Type B pancreatic cell (in vitro differentiated cells): ENCODE data around the gene ETFB. TPM values are rescaled to one million over a fixed set of nuclear protein-coding genes. Genes with fewer than 3 reads are reported as not detected.
"Not testable (repeated sequence)": the region's sequence is repeated elsewhere in the genome, so short reads cannot be mapped to it uniquely, and the experiment has no call there.

ENCODE experiments used
- DNase-seq: peaks from one replicate; pipeline ENCODE4 v3.0.0; 2021; ENCODE audit warnings: mixed read lengths; ENCODE audit not compliant: unreplicated experiment; ENCODE audit errors: extremely low spot score
- H3K27ac Mint-ChIP-seq: 2 replicates; pipeline ENCODE4 v1.8.0; 2021; ENCODE audit warnings: mild to moderate bottlenecking, mixed read lengths
- H3K27me3 Mint-ChIP-seq: 2 replicates; pipeline ENCODE4 v1.8.0; 2021; ENCODE audit warnings: mixed read lengths
- H3K36me3 Mint-ChIP-seq: 2 replicates; pipeline ENCODE4 v1.8.0; 2021; ENCODE audit warnings: mixed read lengths
- H3K4me1 Mint-ChIP-seq: one replicate; pipeline ENCODE4 v1.8.0; 2021; ENCODE audit warnings: mixed read lengths; ENCODE audit not compliant: unreplicated experiment
- H3K4me3 Mint-ChIP-seq: 2 replicates; pipeline ENCODE4 v1.8.0; 2021; ENCODE audit warnings: mild to moderate bottlenecking, mixed read lengths
- H3K9me3 Mint-ChIP-seq: 2 replicates; pipeline ENCODE4 v1.8.0; 2021; ENCODE audit warnings: mixed read lengths
- CTCF ChIP-seq: fragments of 200-600 bp; sonication (generic); conservative IDR thresholded peaks from 2 replicates; pipeline ENCODE4 v1.5.0; 2021; ENCODE audit warnings: antibody characterized with exemption, mild to moderate bottlenecking
- total RNA-seq: library from RNA; stranded (reverse); gene quantifications from 2 replicates; pipeline ENCODE4 v1.2.1, GENCODE V29; 2021; ENCODE audit warnings: low replicate concordance

Gene ETFB
- total RNA-seq, 1 donor from 2014 or later, result 76.3 TPM

GRCh38 chr19:51399231-51399630 lies 33.0 kb upstream of the ETFB start:
- no peaks in the 10 kb centered on the region for H3K27me3 Mint-ChIP-seq
- peaks cover 7% of the 10 kb centered on the region for H3K36me3 Mint-ChIP-seq
- no peak overlapping the region for H3K27ac Mint-ChIP-seq
- peaks cover 17% of the 10 kb centered on the region for H3K4me1 Mint-ChIP-seq
- TF ChIP-seq CTCF, result no peak
- H3K4me3 Mint-ChIP-seq, result no peak overlapping the region
- peaks cover 21% of the 10 kb centered on the region for H3K9me3 Mint-ChIP-seq
- DNase-seq, result no peak

- Mint-ChIP-seq H3K36me3 (peaks cover 3% of the 10 kb centered on the region), H3K4me3 (peak overlapping the region; percentile 70), H3K27me3 (no peaks in the 10 kb centered on the region), H3K9me3 (peaks cover 20% of the 10 kb centered on the region), H3K4me1 (peaks cover 22% of the 10 kb centered on the region), H3K27ac (peak overlapping the region; percentile 65)
- no peak for DNase-seq
- TF ChIP-seq CTCF, result peak; percentile 70
These were observed 32.0 kb upstream of the ETFB start for GRCh38 chr19:51398096-51398704.

GRCh38 chr19:51397453-51397852 lies 31.3 kb upstream of the ETFB start:
- not testable (repeated sequence) for H3K36me3 Mint-ChIP-seq, DNase-seq, H3K27me3 Mint-ChIP-seq
- H3K4me1 Mint-ChIP-seq, result peaks cover 22% of the 10 kb centered on the region
- H3K27ac Mint-ChIP-seq, result peak overlapping the region; percentile 65
- H3K9me3 Mint-ChIP-seq, result peaks cover 17% of the 10 kb centered on the region
- H3K4me3 Mint-ChIP-seq, result peak overlapping the region; percentile 70

- no peak for DNase-seq
- peaks cover 22% of the 10 kb centered on the region for H3K4me1 Mint-ChIP-seq
- peaks cover 3% of the 10 kb centered on the region for H3K36me3 Mint-ChIP-seq
- peak overlapping the region; percentile 24 for H3K4me3 Mint-ChIP-seq
- H3K27me3 Mint-ChIP-seq, result no peaks in the 10 kb centered on the region
- H3K27ac Mint-ChIP-seq, result no peak overlapping the region
- peaks cover 9% of the 10 kb centered on the region for H3K9me3 Mint-ChIP-seq
- no peak for TF ChIP-seq CTCF
These were observed 30.0 kb upstream of the ETFB start for GRCh38 chr19:51396175-51396574.

GRCh38 chr19:51394050-51394836 lies 28.1 kb upstream of the ETFB start:
- peak overlapping the region; percentile 86 for H3K27ac Mint-ChIP-seq
- peaks cover 3% of the 10 kb centered on the region for H3K36me3 Mint-ChIP-seq
- DNase-seq, result peak; percentile 92
- no peak for TF ChIP-seq CTCF
- H3K4me1 Mint-ChIP-seq, result peaks cover 26% of the 10 kb centered on the region
- H3K9me3 Mint-ChIP-seq, result peaks cover 9% of the 10 kb centered on the region
- H3K27me3 Mint-ChIP-seq, result no peaks in the 10 kb centered on the region
- peak overlapping the region; percentile 85 for H3K4me3 Mint-ChIP-seq

- peak overlapping the region; percentile 78 for H3K4me3 Mint-ChIP-seq
- H3K27ac Mint-ChIP-seq, result peak overlapping the region; percentile 57
- no peaks in the 10 kb centered on the region for H3K27me3 Mint-ChIP-seq
- H3K9me3 Mint-ChIP-seq, result peaks cover 9% of the 10 kb centered on the region
- TF ChIP-seq CTCF, result no peak
- peaks cover 26% of the 10 kb centered on the region for H3K4me1 Mint-ChIP-seq
- peaks cover 3% of the 10 kb centered on the region for H3K36me3 Mint-ChIP-seq
- DNase-seq, result no peak
These were observed 26.5 kb upstream of the ETFB start for GRCh38 chr19:51392701-51393100.
